Fibroblast of skin of left biceps (primary cell): ENCODE data around the gene SMC1A.
"Not testable (repeated sequence)": the region's sequence is repeated elsewhere in the genome, so short reads cannot be mapped to it uniquely, and the experiment has no call there.

ENCODE experiments used
- DNase-seq, 2 experiments: peaks; one replicate each; pipeline ENCODE4 v3.0.0-alpha.2; 2013; ENCODE audit warnings: low read depth in 2 of 2

SMC1A gene

GRCh38 chrX:53422861-53423306 lies 430 bp upstream of the SMC1A start, which contains the start of gene RIBC1:
Gene RIBC1 (plus strand): TSS chrX:53422873. CDS start chrX:53426277, 3,404 bp downstream.
- no peak for DNase-seq

DNA sequence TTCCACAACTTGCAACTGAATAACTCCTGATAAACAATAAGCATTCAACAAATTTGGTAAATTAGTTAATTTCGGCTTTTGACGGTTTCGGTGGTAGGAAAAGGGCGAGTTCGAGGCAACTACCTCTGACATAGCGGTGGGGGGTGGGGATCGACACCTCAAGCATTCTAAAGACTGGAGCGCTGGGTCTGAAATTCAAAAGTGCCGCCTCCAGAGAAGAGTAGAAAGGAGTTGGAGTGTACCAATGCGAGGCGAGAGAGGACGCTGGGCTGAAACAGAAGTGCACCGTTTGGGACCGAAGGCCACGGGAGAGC lies 725 bp downstream of the SMC1A start:
- no peak for DNase-seq

GRCh38 chrX:53421125-53421524 lies 1.3 kb downstream of the SMC1A start:
- no peak for DNase-seq

DNA sequence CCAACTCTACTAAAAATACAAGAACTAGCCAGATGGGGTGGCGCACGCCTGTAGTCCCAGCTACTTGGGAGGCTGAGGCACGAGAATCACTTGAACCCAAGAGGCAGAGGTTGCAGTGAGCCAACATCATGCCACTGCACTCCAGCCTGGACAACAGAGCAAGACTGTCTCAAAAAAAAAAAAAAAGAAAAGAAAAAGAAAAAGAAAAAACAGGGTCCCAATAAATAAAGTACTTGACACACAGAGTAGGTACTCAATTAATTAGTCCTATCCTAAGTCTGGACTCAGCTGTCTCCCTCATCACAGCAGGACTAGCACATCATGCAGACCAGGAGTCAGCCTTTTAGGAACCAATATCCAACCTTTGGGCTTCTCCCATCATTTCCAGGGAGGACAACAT lies 2.1 kb downstream of the SMC1A start:
- not testable (repeated sequence) for DNase-seq

DNA sequence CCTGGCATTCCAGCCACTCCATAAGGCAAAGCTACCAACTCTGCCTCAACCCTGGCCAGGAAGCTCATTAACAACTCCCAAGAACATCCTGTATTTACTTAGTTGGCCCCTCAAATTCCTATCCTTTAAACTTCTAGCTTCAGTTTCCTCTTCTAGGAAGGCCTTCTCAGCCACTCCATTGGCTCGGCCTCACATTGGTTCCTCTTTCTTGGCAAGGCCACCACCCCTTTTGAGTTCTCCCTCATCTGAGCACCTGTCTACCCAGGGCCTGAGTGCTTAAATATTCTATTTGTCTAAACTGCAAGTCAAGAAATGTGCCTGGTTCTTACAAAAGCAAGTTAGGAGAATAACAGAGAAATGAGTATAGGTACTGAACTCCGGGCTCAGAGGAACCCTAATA lies 10.0 kb downstream of the SMC1A start:
- DNase-seq: no peak

GRCh38 chrX:53403535-53403934 lies 18.9 kb downstream of the SMC1A start:
- no peak for DNase-seq

- DNase-seq: no peak
These were observed 24.2 kb downstream of the SMC1A start for GRCh38 chrX:53398216-53398615.

GRCh38 chrX:53395605-53396298 lies 26.7 kb downstream of the SMC1A start:
- DNase-seq: no peak

DNA sequence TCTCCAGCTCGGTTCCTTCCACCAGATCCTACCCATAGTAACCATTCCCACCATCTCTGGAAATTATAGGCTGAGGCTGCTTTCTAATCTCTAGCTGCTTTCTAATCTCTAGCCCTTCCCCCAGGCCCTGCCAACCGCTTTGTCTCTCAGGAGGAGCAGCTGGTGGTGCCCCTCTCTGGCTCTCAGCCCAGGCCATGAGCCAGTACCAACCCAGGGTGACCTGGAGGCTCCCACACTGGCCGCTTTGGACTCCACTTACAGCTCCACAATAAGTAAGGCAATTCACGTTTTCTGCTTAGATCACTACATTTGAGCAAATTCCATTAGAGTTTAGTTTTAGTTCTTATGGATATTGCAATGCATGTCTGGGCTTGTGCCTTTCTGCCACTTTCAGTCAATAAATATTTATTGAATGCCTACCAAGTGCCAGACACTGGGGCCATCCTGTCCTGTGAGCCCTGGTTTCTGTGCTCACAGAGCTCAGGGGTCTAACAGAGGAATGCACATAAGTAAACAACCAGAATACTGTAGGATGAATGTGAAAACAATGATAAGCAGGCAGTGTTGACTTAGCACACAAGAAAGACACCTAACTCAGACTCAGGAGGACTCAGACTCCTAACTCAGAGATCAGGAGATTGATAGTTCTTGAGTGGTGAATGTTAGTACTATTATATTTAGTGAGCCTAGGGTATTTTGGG lies 38.9 kb downstream of the SMC1A start:
- no peak for DNase-seq

DNA sequence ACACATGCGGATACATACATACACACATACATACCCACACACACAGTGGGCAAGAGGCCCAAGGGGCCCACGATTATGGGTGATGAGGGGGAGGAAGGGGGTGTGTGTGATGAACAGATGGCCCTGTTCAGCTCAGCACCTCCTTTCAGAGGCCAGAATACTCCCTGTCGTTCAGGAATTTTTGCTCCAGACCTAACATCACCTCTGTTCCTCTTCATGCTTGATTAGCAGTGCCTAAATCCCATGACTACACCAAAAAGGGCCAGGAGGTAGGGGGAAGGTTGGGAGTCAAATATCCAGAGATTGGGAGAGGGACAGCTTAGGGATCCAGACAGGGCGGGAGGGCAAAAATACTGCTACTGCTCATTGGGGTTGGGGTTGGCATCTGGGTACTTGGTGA lies 42.7 kb downstream of the SMC1A start:
- no peak for DNase-seq

- no peak for DNase-seq
These were observed 43.3 kb downstream of the SMC1A start for GRCh38 chrX:53379008-53379710.

DNA sequence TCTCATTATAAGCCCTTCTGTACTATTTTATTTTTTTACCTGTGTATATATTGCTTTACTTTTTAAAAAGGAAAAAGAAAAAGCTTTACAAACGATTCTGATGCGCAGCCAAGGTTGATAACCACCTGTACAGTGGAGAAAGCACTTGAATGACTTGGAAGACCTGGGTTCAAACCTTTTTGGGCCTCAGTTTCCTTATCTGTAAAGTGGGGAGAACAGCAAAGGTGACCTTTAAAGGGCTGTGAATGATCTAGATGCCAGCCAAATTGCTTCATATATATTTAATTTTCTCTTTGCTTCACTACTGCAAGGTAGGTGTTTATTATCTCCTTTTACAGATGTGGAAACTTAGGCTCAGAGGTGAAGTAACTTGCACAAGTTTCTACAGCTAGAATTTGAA lies 45.0 kb downstream of the SMC1A start:
- no peak for DNase-seq

GRCh38 chrX:53376888-53377287 lies 45.6 kb downstream of the SMC1A start:
- DNase-seq: no peak

DNA sequence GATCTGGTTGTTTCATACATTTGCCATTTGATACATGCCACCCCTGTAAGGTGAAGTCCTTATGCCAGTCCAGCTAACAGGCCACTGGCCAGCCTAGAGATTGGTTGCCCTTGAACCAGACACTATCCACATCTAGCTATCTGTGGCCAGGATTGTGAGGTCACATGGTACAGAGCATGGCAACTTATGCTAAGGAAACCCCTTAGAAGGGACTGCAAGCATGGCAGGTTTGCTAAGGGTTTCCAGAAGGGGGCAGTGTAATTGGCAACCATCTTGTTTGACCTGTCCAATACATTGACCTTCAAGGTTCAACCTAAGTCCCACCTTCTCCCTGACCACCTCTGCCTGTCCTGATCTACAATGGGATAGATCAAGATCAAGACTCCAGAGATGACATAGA lies 47.5 kb downstream of the SMC1A start:
- DNase-seq: no peak

DNA sequence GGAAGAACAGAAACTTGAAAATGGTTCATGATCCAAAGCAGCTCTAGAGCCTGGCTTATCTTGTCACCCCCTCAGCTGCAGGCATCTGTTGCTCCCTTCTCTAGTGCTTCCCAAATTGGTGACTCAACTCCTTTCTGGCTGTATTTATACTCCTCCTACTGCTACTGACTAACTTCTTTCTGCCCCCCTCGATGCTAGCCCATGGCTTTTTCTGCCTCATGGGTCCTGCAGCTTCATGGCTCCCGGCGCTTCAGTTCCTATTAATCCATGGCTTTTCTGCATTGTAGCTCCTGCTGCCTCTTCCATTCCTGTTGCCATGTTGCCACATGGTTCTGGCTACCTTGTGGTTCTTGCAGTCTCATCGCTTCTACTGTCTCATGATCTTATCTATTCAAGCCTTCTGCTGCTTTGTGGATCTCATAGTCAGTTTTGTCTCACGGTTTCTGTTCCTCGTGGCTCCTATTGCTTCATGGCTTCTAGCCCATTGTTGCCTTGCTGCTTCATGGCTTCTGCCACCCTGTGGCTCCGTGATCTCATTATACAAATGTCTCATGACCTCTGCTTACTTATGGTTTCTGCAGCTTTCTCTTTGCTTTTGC lies 48.1 kb downstream of the SMC1A start:
- no peak for DNase-seq

DNA sequence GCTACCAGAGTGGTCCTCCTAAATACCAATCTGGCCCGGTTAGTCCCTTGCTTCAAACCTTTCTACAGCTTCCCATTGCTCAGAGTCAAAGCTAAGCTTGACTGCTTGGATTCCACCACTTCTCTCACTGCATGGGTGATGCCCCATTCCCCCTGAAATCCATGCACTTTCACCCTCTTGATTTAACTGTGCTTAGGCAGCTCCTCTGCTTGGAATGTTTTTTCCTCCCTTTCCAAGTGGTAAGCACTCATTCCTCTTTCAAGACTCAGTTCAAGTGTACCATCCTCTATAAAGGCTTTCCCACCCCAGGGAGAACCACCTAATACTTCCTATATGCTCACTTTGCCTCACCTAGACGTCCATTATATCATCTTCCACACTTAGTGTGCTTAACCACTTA lies 49.1 kb downstream of the SMC1A start:
- no peak for DNase-seq

DNA sequence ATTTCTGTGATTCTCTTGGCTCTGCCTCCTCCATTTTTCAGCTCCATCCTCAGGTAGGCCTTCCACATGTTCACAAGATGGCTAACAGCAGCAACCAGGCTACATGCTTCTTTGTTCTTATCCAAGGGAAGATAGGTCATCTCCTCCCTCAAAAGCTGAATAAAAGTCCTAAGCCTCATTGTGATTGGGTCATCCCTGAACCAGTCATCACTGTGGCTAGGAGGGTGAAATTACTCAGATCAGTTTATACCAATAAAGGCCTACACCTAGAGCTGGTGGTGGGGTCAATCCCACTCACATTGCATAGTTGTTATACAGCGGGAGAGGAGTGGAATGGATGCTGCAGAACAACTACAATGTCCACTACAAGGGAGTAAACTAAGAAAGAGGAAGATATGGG lies 56.0 kb downstream of the SMC1A start:
- DNase-seq: not testable (repeated sequence)

- no peak for DNase-seq
These were observed 60.0 kb downstream of the SMC1A start for GRCh38 chrX:53362449-53362848.

DNA sequence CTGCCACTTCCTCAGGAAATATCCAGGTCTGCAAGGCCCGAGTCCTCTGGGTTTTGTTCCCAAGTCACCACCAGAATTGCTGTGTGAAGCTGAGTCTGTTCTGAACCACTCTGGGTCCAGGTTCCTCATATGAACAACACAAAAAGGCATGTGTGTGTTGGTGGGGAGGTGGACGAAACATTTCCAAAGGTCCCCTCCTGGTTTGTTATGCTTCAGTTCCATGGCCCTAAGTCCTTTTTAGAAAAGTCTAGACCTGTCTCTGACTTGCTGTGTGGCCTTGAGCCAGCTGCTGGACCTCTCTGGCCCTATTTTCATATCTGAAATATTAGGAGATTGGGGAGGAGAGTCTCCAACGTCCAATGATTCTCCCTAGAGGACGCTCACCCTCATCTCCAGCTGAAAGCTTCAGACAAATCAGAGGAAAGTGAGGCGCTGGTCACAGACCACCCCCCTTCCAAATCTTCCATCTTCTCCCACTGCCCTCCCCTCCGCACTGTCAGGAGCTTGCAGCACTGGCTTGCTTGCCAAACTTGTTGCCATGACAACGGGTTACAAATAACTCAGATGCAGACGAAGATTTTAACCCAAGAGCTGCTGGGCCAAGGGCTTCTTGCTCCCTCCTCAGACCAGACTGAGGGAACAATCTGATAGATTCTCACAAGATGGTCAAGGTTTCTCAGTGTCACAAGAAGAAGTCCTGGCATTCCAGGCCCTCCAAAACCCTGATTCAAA lies 64.5 kb downstream of the SMC1A start:
- DNase-seq: peak in 1 of 2 experiments; percentile 0

DNA sequence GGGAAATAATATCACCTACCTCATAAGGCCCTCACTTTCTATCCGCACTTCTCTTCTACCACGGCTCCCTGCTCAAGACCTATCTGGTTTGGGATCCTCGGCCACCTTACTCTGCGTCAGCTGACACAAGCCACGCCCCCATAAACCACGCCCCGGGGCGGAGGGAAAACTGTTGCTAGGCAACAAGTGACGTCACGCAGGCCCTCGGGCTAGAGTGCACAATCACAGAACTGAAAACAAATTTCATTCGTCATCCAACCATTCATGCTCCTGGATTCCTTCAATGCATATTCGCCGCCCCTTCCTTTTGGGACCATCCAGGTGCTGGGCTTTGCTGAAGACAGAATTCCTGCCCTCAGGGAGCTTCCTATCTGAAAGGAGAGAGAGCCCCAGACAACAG lies 66.3 kb downstream of the SMC1A start:
- DNase-seq: no peak

DNA sequence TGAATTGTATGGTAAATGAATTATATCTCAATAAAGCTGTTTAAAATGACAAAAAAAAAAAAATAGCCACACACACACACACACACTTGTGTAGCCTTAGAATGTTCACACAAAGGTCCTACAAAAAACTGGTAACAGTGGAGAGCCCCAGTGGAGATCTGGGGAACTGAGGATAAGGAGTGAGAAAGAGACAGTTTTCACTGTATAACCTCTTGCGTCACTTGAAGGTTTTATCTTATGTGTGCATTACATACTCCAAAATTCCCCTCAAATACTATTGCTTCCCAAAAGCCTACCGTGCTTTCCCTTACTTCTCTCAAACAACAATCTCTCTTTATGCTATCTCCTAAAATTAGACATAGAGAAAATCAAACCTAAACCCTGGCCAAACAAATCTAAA lies 67.8 kb downstream of the SMC1A start:
- DNase-seq: no peak

DNA sequence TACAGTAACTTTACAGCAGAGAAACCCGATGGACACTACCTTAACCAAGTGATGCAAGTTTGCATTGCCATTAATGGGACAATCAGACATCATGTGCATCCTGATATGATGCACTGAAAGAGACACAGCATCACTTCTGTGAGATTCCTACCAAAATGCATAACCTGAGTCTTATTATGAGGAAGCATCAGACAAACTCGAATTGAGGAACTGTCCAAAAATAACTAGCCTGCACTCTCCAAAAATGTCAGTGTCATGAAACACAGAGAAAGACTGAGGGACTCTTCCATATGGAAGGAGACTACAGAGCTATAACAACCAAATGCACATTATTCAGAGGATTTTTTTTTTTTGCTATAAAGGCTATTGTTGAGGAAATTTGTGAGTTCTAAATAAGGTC lies 74.5 kb downstream of the SMC1A start:
- DNase-seq: no peak
